Measurements from ENCODE around the gene RALGPS1. TPM values are rescaled to one million over a fixed set of nuclear protein-coding genes. Genes with fewer than 3 reads are reported as not detected.

The RALGPS1 gene
- total RNA-seq, 1 experiment from 2014 or later: 18.6 TPM

DNA sequence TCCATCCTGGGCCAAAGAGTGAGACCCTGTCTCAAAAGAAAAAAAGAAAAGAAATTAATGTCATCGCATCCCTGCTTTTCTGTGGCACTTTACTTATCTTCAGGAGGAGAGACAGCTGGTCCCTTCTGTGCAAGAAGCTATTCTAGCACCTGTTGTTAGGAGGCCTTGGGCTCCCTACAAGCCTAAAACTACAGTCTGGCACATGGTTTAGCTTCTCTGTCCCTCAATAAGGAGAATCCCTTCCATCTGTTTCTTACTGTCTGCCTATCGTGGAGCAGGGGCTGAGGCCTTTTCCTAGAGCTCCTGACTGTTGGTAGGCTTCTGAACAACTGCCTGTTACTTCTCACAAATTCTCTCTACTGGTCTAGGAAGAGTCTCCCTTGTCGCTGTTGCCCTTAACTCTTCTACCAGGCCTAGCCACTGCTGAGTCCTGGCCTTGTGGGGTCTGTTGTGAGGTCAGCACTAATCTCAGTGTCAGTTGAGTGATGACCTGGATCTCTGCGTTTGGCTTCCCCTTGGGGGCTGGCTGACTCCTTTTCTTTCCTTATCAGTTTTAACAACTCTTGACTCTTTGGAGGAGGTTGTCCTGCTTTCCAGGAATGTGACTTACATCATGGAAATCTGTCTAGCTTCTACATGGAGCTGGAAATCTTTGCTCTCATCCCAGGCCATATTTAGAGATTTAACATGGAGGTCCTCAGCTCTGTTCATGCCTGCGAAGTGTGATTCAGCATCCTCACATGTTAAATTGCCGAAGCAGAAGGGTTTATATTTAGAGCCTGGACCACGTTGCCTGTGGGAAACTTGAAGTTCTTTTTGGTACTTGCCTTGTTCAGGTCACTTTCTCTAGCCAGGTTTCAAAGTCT is 344.3 kb downstream of the RALGPS1 start:
- Histone ChIP-seq H2AK5ac (ENCODE audit: insufficient read length, low read length) (no peak overlapping the region), H3K23ac (ENCODE audit: insufficient read length, low read depth, low read length) (no peak overlapping the region), H3K4ac (ENCODE audit: low read depth, low read length) (no peak overlapping the region), H4K5ac (ENCODE audit: insufficient read length, low read depth, low read length) (no peak overlapping the region), H3K27ac (ENCODE audit: insufficient read length, low read depth, low read length) (no peak overlapping the region), H3K79me2 (ENCODE audit: insufficient read depth, low read length) (no peaks in the 10 kb centered on the region), H2BK20ac (ENCODE audit: low read depth, low read length, poor library complexity, severe bottlenecking) (no peak overlapping the region), H3K9ac (ENCODE audit: extremely low read depth, insufficient read length, low read length) (no peak overlapping the region), H3T11ph (ENCODE audit: low read length) (no peak overlapping the region), H2BK120ac (ENCODE audit: low read depth, low read length, poor library complexity, severe bottlenecking) (no peak overlapping the region), H3K14ac (ENCODE audit: insufficient read depth, low read length) (no peak overlapping the region), H2AFZ (ENCODE audit: low read length) (no peak overlapping the region), H3K27me3 (ENCODE audit: insufficient read depth, low read length) (no peaks in the 10 kb centered on the region), H3K18ac (ENCODE audit: insufficient read length, low read depth, low read length) (no peak overlapping the region), H2BK12ac (ENCODE audit: insufficient read length, low read depth, low read length) (no peak overlapping the region), H3K23me2 (ENCODE audit: insufficient read length, low read depth, low read length, poor library complexity, severe bottlenecking) (no peaks in the 10 kb centered on the region), H3K79me1 (ENCODE audit: insufficient read depth, low read depth, low read length, poor library complexity, severe bottlenecking) (no peaks in the 10 kb centered on the region), H4K8ac (replicated peaks; ENCODE audit: insufficient read length, low read depth, low read length) (no peak overlapping the region), H4K91ac (ENCODE audit: insufficient read length, low read depth, low read length) (no peak overlapping the region), H2BK15ac (ENCODE audit: low read depth, low read length) (no peak overlapping the region), H3K56ac (ENCODE audit: insufficient read length, low read depth, low read length) (no peak overlapping the region), H4K20me1 (ENCODE audit: control insufficient read depth, insufficient read depth, insufficient read length) (no peaks in the 10 kb centered on the region), H3K4me2 (ENCODE audit: insufficient read depth, insufficient read length, low read length) (no peak overlapping the region), H3K9me3 (ENCODE audit: control insufficient read depth, low read depth, low read length) (no peaks in the 10 kb centered on the region), H2BK5ac (ENCODE audit: insufficient read length, low read length) (no peak overlapping the region), H3K4me1 (ENCODE audit: insufficient read depth, low read length) (peaks cover 14% of the 10 kb centered on the region)
- WGBS (ENCODE audit: extremely low coverage, insufficient read length, low lambda C conversion rate): no CpG with 5 or more reads among the region's 7 CpGs
- H3K4me1 Mint-ChIP-seq: peaks cover 25 to 27% of the 10 kb centered on the region in 2 experiments
- peaks cover 2 to 5% of the 10 kb centered on the region in 2 experiments; a peak in 3 of 5 replicates for H3K9me3 Mint-ChIP-seq
- TF ChIP-seq, protein P1, sequence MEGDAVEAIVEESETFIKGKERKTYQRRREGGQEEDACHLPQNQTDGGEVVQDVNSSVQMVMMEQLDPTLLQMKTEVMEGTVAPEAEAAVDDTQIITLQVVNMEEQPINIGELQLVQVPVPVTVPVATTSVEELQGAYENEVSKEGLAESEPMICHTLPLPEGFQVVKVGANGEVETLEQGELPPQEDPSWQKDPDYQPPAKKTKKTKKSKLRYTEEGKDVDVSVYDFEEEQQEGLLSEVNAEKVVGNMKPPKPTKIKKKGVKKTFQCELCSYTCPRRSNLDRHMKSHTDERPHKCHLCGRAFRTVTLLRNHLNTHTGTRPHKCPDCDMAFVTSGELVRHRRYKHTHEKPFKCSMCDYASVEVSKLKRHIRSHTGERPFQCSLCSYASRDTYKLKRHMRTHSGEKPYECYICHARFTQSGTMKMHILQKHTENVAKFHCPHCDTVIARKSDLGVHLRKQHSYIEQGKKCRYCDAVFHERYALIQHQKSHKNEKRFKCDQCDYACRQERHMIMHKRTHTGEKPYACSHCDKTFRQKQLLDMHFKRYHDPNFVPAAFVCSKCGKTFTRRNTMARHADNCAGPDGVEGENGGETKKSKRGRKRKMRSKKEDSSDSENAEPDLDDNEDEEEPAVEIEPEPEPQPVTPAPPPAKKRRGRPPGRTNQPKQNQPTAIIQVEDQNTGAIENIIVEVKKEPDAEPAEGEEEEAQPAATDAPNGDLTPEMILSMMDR (conservative IDR thresholded peaks at IDR 0.05): no peak
- H3K27me3 Mint-ChIP-seq (ENCODE audit: low read depth): no peaks in the 10 kb centered on the region
- H3K36me3 Mint-ChIP-seq (ENCODE audit: insufficient read depth in 1 of 3, low read depth in 3 of 3): peaks cover 3 to 9% (median 8%) of the 10 kb centered on the region in 3 experiments
- no peak for DNase-seq
- H3K4me3 Mint-ChIP-seq: no peak overlapping the region
- 0 out of 7 replicates have a peak overlapping the region, but pooled peaks of 1 of the 3 experiments have one; percentile 34 for H3K27ac Mint-ChIP-seq

Measured in H9 (cell line).